Lower leg skin (tissue), 4 donors: ENCODE data around the gene ETHE1. TPM values are rescaled to one million over a fixed set of nuclear protein-coding genes. Genes with fewer than 3 reads are reported as not detected.

Source experiments
- DNase-seq, 2 donors: peaks; one replicate each; pipeline ENCODE4 v3.0.0-alpha.2; 2019; ENCODE audit warnings: low spot score in 2 of 2
- H3K4me3 ChIP-seq: fragments of 200-600 bp; sonication (generic); 2 replicates; pipeline ENCODE4 v1.5.1; 2017; ENCODE audit warnings: mild to moderate bottlenecking, low read depth; ENCODE audit not compliant: poor library complexity, severe bottlenecking
- POLR2A ChIP-seq, 2 donors: fragments of 450-650 bp; IDR thresholded peaks; one replicate each; pipeline ENCODE4 v1.6.1; 2016 to 2017; ENCODE audit warnings: antibody characterized with exemption in 2 of 2, mild to moderate bottlenecking in 1 of 2, moderate library complexity in 1 of 2
- WGBS, 2 donors: methylation state at CpG; one replicate each; pipeline ENCODE4 v1.1.5; 2018; 5-methylcytosine and 5-hydroxymethylcytosine counted together
- intact Hi-C: fragments of 100-400 bp; cut with DNase I; formaldehyde crosslinking; loops from one replicate; pipeline ENCODE4 v1.15.0; 2023; ENCODE audit warnings: low total_unique reads
- total RNA-seq, 4 donors: library from RNA; depleted of rRNA; stranded (reverse); fragments of >200 nt; gene quantifications; one replicate each; pipeline ENCODE4 v1.1.0, GENCODE V29; 2016
- TF ChIP-seq, protein P1 (sequence below), 3 donors: fragments of 450-650 bp; IDR thresholded peaks; one replicate each; pipeline ENCODE4 v1.5.1; 2016; ENCODE audit warnings: antibody characterized with exemption in 3 of 3, mild to moderate bottlenecking in 3 of 3, moderate library complexity in 2 of 3

Gene ETHE1
- total RNA-seq, 4 donors from 2014 or later = 63.4 to 79.3 (median 72.8) TPM

DNA sequence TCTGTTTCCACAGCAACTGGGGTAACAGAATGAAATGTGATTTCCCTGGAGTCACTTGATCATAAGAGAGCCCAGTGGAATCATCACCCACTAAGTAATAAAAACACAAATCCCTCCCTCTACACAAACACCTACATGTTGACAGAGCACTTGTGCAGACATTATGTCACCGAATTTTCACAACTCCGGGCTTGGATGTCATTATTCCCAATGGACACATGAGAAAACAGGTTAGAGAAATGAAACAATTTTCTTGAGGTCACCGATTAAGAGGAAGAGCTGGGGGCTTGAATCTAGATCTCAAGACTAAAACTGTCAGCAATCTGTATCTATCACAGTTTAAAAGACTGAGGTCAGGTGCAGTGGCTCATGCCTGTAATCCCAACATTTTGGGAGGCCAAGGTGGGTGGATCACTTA is 45.2 kb upstream of the ETHE1 start:
- TF ChIP-seq POLR2A (IDR thresholded peaks at IDR 0.05) = no peak
- TF ChIP-seq, protein P1, sequence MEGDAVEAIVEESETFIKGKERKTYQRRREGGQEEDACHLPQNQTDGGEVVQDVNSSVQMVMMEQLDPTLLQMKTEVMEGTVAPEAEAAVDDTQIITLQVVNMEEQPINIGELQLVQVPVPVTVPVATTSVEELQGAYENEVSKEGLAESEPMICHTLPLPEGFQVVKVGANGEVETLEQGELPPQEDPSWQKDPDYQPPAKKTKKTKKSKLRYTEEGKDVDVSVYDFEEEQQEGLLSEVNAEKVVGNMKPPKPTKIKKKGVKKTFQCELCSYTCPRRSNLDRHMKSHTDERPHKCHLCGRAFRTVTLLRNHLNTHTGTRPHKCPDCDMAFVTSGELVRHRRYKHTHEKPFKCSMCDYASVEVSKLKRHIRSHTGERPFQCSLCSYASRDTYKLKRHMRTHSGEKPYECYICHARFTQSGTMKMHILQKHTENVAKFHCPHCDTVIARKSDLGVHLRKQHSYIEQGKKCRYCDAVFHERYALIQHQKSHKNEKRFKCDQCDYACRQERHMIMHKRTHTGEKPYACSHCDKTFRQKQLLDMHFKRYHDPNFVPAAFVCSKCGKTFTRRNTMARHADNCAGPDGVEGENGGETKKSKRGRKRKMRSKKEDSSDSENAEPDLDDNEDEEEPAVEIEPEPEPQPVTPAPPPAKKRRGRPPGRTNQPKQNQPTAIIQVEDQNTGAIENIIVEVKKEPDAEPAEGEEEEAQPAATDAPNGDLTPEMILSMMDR (IDR thresholded peaks at IDR 0.05) = no peak
- intact Hi-C loops = no loop called here
- no peak overlapping the region for H3K4me3 ChIP-seq
- DNase-seq = no peak
- WGBS, 2 donors = 86 to 89% methylated on average over 3 of the region's 3 CpGs

DNA sequence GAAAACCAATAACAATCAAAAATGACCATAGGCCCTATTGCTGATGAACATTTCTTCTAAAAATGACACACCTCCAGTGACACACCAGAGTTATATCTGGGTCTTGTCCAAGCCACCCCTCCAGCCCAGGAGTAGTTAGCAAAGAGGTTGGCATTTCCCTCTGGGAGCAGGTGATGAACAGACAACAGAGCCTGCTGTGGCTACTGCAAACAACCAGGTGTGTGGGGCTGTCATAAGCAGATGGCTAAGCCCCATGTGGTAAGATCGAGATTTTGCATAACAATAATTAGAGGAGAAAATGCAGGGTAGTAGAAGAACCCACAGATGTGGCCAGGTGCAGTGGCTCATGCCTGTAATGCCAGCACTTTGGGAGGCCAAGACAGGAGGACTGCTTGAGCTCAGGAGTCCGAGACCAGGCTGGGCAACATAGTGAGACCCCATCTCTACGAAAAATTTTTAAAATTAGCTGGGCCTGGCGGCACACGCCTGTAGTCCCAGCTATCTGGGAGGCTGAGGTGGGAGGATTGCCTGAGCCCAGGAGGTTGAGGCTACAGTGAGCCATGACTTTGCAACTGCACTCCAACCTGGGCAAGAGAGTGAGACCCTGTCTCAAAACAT is 43.3 kb upstream of the ETHE1 start:
- 86 to 87% methylated on average over 5 of the region's 5 CpGs for WGBS, 2 donors
- TF ChIP-seq, protein P1 (IDR thresholded peaks at IDR 0.05) = no peak
- TF ChIP-seq POLR2A (IDR thresholded peaks at IDR 0.05) = no peak
- intact Hi-C loops = no loop called here
- no peak overlapping the region for H3K4me3 ChIP-seq
- no peak for DNase-seq

DNA sequence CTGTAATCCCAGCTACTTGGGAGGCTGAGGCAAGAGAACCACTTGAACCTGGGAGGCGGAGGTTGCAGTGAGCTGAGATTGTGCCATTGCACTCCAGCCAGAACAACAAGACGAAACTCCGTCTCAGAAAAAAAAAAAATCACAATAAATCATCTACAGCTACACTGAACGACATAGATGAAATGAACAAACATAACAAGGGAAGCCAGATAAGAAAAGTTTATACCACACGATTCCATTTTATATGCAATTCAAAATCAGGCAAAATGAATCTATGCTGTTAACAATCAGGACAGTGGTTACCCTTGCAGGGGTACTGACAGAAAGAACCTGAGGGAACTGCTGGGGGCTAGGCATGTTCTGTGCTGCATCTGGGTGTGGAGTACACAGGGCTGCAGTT is 42.7 kb upstream of the ETHE1 start:
- intact Hi-C loops = no loop called here
- TF ChIP-seq, protein P1 (IDR thresholded peaks at IDR 0.05) = no peak
- TF ChIP-seq POLR2A (IDR thresholded peaks at IDR 0.05) = no peak

DNA sequence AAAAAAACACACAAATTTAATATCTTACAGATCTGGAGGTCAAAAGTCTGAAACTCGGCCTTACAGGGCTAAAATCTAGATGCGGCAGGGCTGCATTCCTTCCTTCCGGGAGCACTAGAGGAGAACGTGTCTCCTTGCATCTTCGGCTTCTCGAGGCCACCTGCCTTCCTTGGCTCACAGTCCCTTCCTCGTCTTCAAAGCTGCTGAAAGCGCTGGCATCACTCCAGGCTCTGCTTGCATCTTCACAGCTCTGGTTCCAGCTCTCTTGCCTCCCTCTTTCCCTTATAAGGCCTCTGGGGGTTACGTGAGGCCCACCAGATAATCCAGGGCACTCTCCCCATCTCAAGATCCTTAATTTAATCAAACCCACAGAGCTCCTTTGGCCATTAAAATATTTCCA is 37.8 kb upstream of the ETHE1 start:
- no peak for DNase-seq
- WGBS, 2 donors = 69 to 70% methylated on average over 9 of the region's 9 CpGs
- H3K4me3 ChIP-seq = no peak overlapping the region
- no peak for TF ChIP-seq POLR2A (IDR thresholded peaks at IDR 0.05)
- TF ChIP-seq, protein P1 (IDR thresholded peaks at IDR 0.05) = no peak
- intact Hi-C loops = no loop called here

More for the DNA sequence above, 42.7 kb upstream of the ETHE1 start:
- DNase-seq = no peak
- WGBS, 2 donors = 86 to 88% methylated on average over 5 of the region's 5 CpGs
- no peak overlapping the region for H3K4me3 ChIP-seq

DNA sequence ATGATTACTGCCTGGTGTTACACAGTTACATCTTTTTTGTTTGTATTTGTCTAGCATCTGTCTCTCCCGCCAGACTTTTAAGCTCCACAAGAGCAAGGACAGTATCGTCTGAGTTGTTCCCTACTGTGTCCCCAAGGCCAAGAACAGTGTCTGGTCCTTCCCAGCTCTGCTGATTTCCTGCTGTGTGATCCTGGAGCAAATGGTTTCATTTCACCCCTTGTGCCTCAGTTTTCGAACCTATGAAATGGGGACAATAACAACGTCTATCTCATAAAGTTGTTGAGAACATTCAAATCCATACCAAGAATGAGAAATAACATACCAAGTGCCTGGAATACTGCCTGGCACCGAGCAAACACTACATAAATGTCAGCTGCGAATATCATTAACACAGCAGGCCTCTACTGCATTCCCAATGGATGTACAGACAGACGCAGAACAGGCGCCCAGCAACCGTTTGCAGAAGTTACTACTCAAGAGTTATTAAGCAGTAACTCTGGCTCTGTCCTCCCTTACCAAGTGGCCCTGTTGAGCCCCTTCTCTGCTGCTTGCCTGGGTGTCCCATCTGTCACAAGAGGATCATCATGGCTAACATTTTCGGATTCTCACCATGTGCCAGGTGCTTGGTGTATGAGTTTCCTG is 36.9 kb upstream of the ETHE1 start:
- intact Hi-C loops = no loop called here
- H3K4me3 ChIP-seq = no peak overlapping the region

More for the DNA sequence above, 36.9 kb upstream of the ETHE1 start:
- WGBS, 2 donors = 87 to 89% methylated on average over 10 of the region's 10 CpGs
- DNase-seq = no peak
- TF ChIP-seq, protein P1 (IDR thresholded peaks at IDR 0.05) = no peak
- no peak for TF ChIP-seq POLR2A (IDR thresholded peaks at IDR 0.05)
